ENCODE measurements around the gene ANXA11. TPM values are rescaled to one million over a fixed set of nuclear protein-coding genes. Genes with fewer than 3 reads are reported as not detected.
A peak's percentile ranks its signal among the peaks of the same experiment; 100 is the strongest.

Gene ANXA11
- total RNA-seq, 1 experiment from 2014 or later: 68.1 TPM

GRCh38 chr10:80154978-80155695 lies 50.2 kb downstream of the ANXA11 start:
- no peak overlapping the region for H4K8ac ChIP-seq (replicated peaks; ENCODE audit: insufficient read length, low read depth, low read length)
- H3T11ph ChIP-seq (ENCODE audit: low read length): no peak overlapping the region
- Mint-ChIP-seq H3K9me3 (peaks cover 1 to 3% of the 10 kb centered on the region in 2 experiments; a peak in 2 of 5 replicates), H3K4me3 (no peak overlapping the region), H3K27ac (peak overlapping the region in 1 of 3 experiments; percentile 6; a peak in 1 of 7 replicates), H3K36me3 (ENCODE audit: insufficient read depth in 1 of 3, low read depth in 3 of 3) (peaks cover 19 to 44% (median 43%) of the 10 kb centered on the region in 3 experiments), H3K4me1 (peaks cover 7 to 13% of the 10 kb centered on the region in 2 experiments; a peak in 3 of 4 replicates), H3K27me3 (ENCODE audit: low read depth) (no peaks in the 10 kb centered on the region)
- no peak overlapping the region for H3K9ac ChIP-seq (ENCODE audit: extremely low read depth, insufficient read length, low read length)
- no peak overlapping the region for H2BK120ac ChIP-seq (ENCODE audit: low read depth, low read length, poor library complexity, severe bottlenecking)
- H3K79me2 ChIP-seq (ENCODE audit: insufficient read depth, low read length): no peaks in the 10 kb centered on the region
- no peak overlapping the region for H2BK5ac ChIP-seq (ENCODE audit: insufficient read length, low read length)
- WGBS (ENCODE audit: extremely low coverage, insufficient read length, low lambda C conversion rate): no CpG with 5 or more reads among the region's 10 CpGs
- no peak overlapping the region for H3K27ac ChIP-seq (ENCODE audit: insufficient read length, low read depth, low read length)
- no peak overlapping the region for H2BK15ac ChIP-seq (ENCODE audit: low read depth, low read length)
- no peak overlapping the region for H3K14ac ChIP-seq (ENCODE audit: insufficient read depth, low read length)
- no peaks in the 10 kb centered on the region for H3K4me1 ChIP-seq (ENCODE audit: insufficient read depth, low read length)
- H3K4me2 ChIP-seq (ENCODE audit: insufficient read depth, insufficient read length, low read length): no peak overlapping the region
- H2AK5ac ChIP-seq (ENCODE audit: insufficient read length, low read length): no peak overlapping the region
- no peak overlapping the region for H4K91ac ChIP-seq (ENCODE audit: insufficient read length, low read depth, low read length)
- H4K5ac ChIP-seq (ENCODE audit: insufficient read length, low read depth, low read length): no peak overlapping the region
- H3K9me3 ChIP-seq (ENCODE audit: control insufficient read depth, low read depth, low read length): no peaks in the 10 kb centered on the region
- H3K23ac ChIP-seq (ENCODE audit: insufficient read length, low read depth, low read length): no peak overlapping the region
- H3K4ac ChIP-seq (ENCODE audit: low read depth, low read length): no peak overlapping the region
- DNase-seq: no peak
- no peaks in the 10 kb centered on the region for H4K20me1 ChIP-seq (ENCODE audit: control insufficient read depth, insufficient read depth, insufficient read length)
- no peak overlapping the region for H3K56ac ChIP-seq (ENCODE audit: insufficient read length, low read depth, low read length)
- H3K27me3 ChIP-seq (ENCODE audit: insufficient read depth, low read length): no peaks in the 10 kb centered on the region; the same call in 1 of the 2 replicates
- no peak overlapping the region for H2BK20ac ChIP-seq (ENCODE audit: low read depth, low read length, poor library complexity, severe bottlenecking)
- no peak overlapping the region for H2BK12ac ChIP-seq (ENCODE audit: insufficient read length, low read depth, low read length)
- no peaks in the 10 kb centered on the region for H3K23me2 ChIP-seq (ENCODE audit: insufficient read length, low read depth, low read length, poor library complexity, severe bottlenecking)
- H3K79me1 ChIP-seq (ENCODE audit: insufficient read depth, low read depth, low read length, poor library complexity, severe bottlenecking): no peaks in the 10 kb centered on the region
- H3K18ac ChIP-seq (ENCODE audit: insufficient read length, low read depth, low read length): no peak overlapping the region
- no peak for TF ChIP-seq CTCF (conservative IDR thresholded peaks at IDR 0.05)
- no peak overlapping the region for H2AFZ ChIP-seq (ENCODE audit: low read length)

Data from H9 (cell line).